CD1c-positive myeloid dendritic cell (primary cell): ENCODE measurements around the gene FCHSD2.
"Not testable (repeated sequence)": the region's sequence is repeated elsewhere in the genome, so short reads cannot be mapped to it uniquely, and the experiment has no call there.

Source experiments
- DNase-seq: peaks from one replicate; pipeline ENCODE4 v3.0.0-alpha.2; 2016; ENCODE audit errors: extremely low spot score

The FCHSD2 gene

GRCh38 chr11:73011126-73011817, 130.8 kb downstream of the FCHSD2 start:
- no peak for DNase-seq

- DNase-seq, result no peak
Observed at GRCh38 chr11:73009972-73010371, 132.1 kb downstream of the FCHSD2 start.

GRCh38 chr11:73004088-73004487, 138.0 kb downstream of the FCHSD2 start:
- DNase-seq, result no peak

DNA sequence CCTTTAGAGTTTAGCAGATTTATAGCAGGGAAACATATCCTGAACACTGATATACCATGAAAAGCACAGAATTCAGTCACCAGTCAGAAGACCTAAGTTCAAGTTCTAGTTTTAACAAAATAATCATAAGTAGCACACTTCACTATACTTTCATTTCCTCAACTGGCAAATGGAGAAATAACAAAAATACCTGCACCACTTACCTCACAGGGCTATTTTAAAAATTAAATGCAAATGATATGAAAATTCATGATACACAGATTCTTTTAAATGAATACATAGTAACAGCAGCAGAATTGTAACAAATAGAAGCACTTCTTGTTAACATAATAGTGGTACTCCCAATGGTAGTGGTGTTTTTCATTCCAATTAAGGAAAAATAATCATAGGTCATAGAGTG, 139.0 kb downstream of the FCHSD2 start:
- DNase-seq, result no peak

DNA sequence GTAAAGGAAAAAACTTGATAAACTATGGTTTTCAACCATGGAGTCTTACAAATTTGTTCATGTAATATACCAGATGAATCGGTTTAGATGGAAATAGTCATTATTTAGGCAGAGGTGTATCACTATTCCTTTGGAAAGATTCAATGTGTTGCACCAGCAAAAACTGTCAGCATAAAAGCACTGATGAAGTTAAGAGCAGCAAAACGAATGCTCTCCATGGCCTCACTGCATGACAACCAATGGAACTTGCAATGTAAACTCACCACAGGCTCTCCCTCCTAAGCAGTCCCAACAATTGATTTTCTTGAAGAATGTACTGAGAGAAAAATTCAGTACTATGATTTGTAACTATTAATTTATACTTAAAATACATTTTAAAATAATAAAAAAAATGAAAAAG, 139.9 kb downstream of the FCHSD2 start:
- DNase-seq, result no peak

DNA sequence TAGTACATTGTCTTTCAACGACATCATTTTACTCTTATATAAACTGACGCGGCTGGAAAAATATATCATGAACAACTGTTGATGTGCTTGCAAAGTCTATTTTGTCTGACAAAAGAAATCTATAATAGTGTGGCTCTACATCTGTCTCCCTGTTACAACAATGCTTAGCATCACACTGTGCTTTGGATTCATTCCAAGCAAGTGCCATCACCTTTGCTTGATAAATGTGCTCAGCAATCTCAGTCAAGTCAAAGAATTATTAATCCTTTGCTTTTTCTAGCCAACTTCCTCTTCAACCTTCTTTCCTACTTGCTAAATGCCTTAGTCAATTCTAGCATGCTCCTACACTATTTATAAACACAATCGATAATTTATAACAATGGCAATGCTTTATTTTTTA, 140.5 kb downstream of the FCHSD2 start:
- no peak for DNase-seq

DNA sequence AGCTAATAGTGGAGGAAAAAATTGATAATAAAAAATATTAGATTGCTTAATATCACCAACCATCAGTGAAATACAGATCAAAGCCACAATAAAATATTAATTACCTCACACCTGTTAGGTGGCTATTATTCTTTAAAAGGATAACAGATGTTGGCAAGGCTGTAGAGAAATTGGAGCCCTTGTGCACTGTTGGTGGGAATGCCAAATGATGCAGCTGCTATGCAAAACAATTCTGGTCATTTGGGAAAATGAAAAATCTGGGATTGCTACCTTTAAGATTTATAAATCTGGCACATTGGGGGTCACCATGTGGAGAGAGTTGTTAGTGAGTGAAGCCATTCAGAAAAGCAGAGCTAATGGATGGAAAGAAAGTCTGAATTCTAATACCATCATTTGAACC, 143.4 kb downstream of the FCHSD2 start:
- no peak for DNase-seq

- DNase-seq, result no peak
Observed at GRCh38 chr11:72996959-72997358, 145.2 kb downstream of the FCHSD2 start.

DNA sequence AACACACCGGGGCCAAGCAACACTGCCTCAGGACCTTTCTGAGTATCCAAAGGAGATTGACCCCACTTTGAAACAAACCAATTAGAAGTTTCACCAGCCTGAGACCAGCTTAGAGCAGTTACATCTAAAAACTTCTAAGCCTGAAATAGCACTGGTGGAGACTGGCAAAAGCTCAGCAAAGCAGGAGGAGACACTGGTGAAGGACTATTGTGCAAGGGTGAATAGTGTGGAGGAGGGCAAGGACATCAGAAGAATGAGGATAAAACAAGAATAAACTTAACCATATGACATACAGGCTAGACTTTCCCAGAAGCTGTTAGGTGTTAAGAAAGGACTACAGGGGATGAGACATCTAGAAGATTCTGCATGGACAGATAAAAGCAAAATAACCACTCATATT, 152.4 kb downstream of the FCHSD2 start:
- no peak for DNase-seq

GRCh38 chr11:72988821-72989220, 153.3 kb downstream of the FCHSD2 start:
- DNase-seq, result no peak

DNA sequence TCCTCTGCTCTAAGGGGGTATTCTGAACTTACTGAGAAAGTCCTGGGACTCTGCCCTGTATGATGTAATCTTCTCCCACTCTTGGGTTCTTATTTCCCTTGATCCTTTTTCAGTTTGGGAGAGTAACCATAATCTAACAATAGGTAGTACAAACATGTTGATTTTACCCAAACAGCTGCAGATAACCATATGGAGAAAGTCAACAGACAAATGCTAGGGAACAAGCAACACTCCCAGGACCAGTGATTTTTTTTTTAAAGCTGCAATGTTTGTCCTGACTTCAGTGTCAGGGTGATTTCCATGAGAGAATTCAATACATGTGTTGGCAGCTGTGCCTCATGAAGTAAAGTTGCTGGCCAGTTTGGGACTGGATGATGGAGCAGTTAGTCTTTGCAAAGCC, 156.5 kb downstream of the FCHSD2 start:
- no peak for DNase-seq

DNA sequence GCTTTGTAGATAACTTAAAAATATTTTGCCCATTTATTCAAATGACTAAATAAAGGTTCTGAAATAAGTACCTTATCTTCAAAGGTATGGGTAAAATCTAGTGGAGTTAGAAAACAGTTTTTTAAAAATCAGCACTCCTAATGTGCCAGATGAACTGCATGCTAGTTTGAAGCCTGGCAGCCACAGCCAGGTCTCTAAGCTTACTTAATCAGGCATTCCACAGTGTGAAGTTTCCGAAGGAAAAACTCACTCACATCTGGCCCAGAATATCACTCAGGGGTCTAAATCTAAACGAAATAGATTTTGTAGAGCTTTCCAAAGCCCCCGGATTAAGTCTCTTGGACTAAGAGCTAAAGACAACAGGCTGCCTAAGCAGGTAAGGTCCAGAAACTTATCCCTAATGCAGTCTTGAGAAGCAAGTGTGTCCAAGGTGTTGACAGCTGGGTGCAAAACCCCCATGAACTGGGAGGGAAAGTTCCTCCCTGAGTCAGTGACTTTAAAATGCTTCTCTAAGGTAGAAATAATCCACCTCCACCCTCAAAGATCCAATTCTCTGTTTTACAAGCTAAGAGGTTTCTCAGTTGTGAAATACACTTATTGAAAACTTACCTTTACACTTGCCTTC, 157.6 kb downstream of the FCHSD2 start:
- DNase-seq, result no peak

- DNase-seq, result no peak
Observed at GRCh38 chr11:72983560-72983959, 158.6 kb downstream of the FCHSD2 start.

- DNase-seq, result peak; percentile 47
Observed at GRCh38 chr11:72981971-72982685, 160.0 kb downstream of the FCHSD2 start.

- peak; percentile 37 for DNase-seq
Observed at GRCh38 chr11:72981080-72981479, 161.0 kb downstream of the FCHSD2 start.

- not testable (repeated sequence) for DNase-seq
Observed at GRCh38 chr11:72977782-72978181, 164.3 kb downstream of the FCHSD2 start.

DNA sequence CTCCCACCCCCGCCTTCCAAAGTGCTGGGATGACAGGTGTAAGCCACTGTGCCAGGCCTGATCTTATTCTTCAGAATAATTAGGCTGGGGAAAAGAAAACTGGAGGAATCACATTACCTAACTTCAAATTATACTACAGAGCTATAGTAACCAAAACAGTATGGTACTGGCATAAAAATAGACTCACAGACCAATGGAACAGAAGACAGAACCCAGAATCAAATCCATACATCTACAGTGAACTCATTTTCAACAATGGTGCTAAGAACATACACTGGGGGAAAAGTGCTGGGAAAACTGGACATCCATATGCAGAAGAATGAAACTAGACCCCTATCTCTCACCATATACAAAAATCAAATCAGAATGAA, 165.6 kb downstream of the FCHSD2 start:
- DNase-seq, result not testable (repeated sequence)

DNA sequence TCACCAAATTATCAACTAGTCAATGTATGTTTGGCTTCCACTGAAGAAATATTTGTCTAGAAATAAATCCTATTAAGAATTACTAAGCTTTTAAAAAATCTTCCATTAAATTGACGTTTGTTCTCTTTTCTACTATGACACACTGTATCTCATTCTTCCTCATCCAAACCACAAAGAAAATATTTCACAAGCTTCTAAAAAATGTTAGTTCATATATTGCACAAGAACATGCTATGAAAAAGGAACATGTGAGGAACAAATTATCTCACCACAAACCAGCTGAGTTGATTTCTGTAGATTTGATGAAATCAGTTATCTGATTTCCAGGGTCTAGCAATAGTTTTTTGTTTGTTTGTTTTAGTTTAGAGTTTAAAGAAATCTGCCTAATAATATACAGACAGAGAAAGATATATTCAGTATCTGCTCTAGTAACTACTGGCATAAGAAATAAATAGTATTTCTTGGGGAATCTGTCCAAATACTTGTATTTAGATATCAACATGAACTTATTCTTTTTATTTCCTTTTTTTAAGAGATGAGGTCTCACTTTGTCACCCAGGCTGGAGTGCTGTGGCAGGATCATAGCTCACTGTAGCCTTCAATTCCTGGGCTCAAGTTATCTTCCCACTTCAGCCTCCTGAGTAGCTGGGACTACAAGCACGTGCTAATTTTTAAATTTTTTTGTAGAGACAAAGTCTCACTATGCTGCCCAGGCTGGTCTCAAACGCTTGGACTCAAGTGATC, 166.2 kb downstream of the FCHSD2 start:
- DNase-seq, result peak; percentile 93

DNA sequence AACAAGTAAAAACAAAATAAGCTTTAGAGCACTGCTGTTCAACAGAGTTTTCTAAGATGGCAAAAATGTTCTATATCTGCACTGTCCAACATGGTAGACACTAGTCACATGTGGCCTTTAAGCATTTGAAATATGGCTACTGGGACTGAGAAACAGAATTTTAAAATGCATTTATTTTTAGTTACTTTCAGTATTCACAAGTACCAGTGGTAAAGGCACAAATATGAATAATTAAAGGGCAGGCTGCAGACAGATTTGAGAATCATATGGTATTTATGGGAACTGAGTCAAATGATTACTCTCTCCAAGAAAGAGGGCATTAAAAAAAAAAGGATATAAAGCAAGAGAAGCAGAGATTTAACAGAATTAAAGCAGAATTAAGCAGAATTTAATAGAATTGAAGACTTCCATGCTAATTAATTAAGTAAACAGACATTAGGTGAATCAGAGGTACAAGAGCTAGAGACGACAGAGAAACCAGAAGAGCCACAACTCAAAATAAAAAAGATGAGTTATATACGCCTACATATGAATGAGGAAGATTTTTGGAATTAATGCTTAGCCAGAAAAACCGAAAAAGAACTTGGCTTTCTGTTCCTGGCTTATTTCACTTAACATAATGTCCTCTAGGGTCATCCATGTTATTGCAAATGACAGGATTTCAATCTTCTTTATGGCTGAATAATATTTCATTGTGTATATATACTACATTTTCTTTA, 167.5 kb downstream of the FCHSD2 start:
- peak; percentile 57 for DNase-seq

GRCh38 chr11:72972496-72973128, 169.5 kb downstream of the FCHSD2 start:
- DNase-seq, result peak; percentile 76
